ENCODE results near the gene SENP1. TPM values are rescaled to one million over a fixed set of nuclear protein-coding genes. Genes with fewer than 3 reads are reported as not detected.
A peak's percentile ranks its signal among the peaks of the same experiment; 100 is the strongest.

Gene SENP1
- total and polyA plus RNA-seq, 5 donors from 2014 or later: 10.7 to 25.1 (median 12.9) TPM

GRCh38 chr12:48084841-48085460 lies 20.9 kb downstream of the SENP1 start:
- no peaks in the 10 kb centered on the region for H3K9me3 Mint-ChIP-seq
- Histone ChIP-seq H3K4me3 (ENCODE audit: low read depth, low read length) (no peak overlapping the region), H3K4me1 (ENCODE audit: control insufficient read depth, insufficient read depth, low read length, poor library complexity, severe bottlenecking) (no peaks in the 10 kb centered on the region), H3K27ac (ENCODE audit: insufficient read depth, low read length, poor library complexity, severe bottlenecking) (no peak overlapping the region), H3K9me3 (ENCODE audit: control insufficient read depth in 2 of 2, low read length in 2 of 2) (no peaks in the 10 kb centered on the region), H3K27me3 (ENCODE audit: control insufficient read depth, insufficient read depth, low read length) (no peaks in the 10 kb centered on the region), H3K36me3 (ENCODE audit: control insufficient read depth, insufficient read depth, low read length) (peaks cover 74% of the 10 kb centered on the region)
- DNase-seq: no peak
- ATAC-seq (ENCODE audit: low read depth in 2 of 2): no peak
- peaks cover 24% of the 10 kb centered on the region for H3K36me3 Mint-ChIP-seq
- H3K27ac Mint-ChIP-seq: peak overlapping the region in 1 of 3 donors; percentile 41
- H3K27me3 Mint-ChIP-seq: no peaks in the 10 kb centered on the region
- peaks cover 0 to 10% (median 0%) of the 10 kb centered on the region in 4 donors for H3K4me1 Mint-ChIP-seq
- no peak overlapping the region for H3K4me3 Mint-ChIP-seq

- H3K9me3 Mint-ChIP-seq: no peaks in the 10 kb centered on the region
- H3K4me1 ChIP-seq (ENCODE audit: control insufficient read depth, insufficient read depth, low read length, poor library complexity, severe bottlenecking): no peaks in the 10 kb centered on the region
- H3K4me3 Mint-ChIP-seq: no peak overlapping the region
- H3K27me3 ChIP-seq (ENCODE audit: control insufficient read depth, insufficient read depth, low read length): no peaks in the 10 kb centered on the region
- H3K27ac ChIP-seq (ENCODE audit: insufficient read depth, low read length, poor library complexity, severe bottlenecking): no peak overlapping the region
- DNase-seq (peak in 1 of 3 donors; percentile 9), ATAC-seq (ENCODE audit: low read depth in 2 of 2) (no peak)
- H3K4me3 ChIP-seq (ENCODE audit: low read depth, low read length): no peak overlapping the region
- peaks cover 24% of the 10 kb centered on the region for H3K36me3 Mint-ChIP-seq
- H3K9me3 ChIP-seq (ENCODE audit: control insufficient read depth in 2 of 2, low read length in 2 of 2): no peaks in the 10 kb centered on the region
- H3K4me1 Mint-ChIP-seq: peaks cover 0 to 10% (median 0%) of the 10 kb centered on the region in 4 donors
- H3K27me3 Mint-ChIP-seq: no peaks in the 10 kb centered on the region
- peaks cover 76% of the 10 kb centered on the region for H3K36me3 ChIP-seq (ENCODE audit: control insufficient read depth, insufficient read depth, low read length)
- H3K27ac Mint-ChIP-seq: no peak overlapping the region
Observed at GRCh38 chr12:48084066-48084465, 21.8 kb downstream of the SENP1 start.

- Mint-ChIP-seq H3K9me3 (peaks cover 0 to 2% (median 0%) of the 10 kb centered on the region in 7 donors), H3K27ac (no peak overlapping the region), H3K27me3 (no peaks in the 10 kb centered on the region), H3K36me3 (peaks cover 30% of the 10 kb centered on the region), H3K4me3 (no peak overlapping the region), H3K4me1 (peaks cover 0 to 10% (median 2%) of the 10 kb centered on the region in 4 donors)
- Histone ChIP-seq H3K4me1 (ENCODE audit: control insufficient read depth, insufficient read depth, low read length, poor library complexity, severe bottlenecking) (no peaks in the 10 kb centered on the region), H3K9me3 (ENCODE audit: control insufficient read depth in 2 of 2, low read length in 2 of 2) (no peaks in the 10 kb centered on the region), H3K27ac (ENCODE audit: insufficient read depth, low read length, poor library complexity, severe bottlenecking) (no peak overlapping the region), H3K36me3 (ENCODE audit: control insufficient read depth, insufficient read depth, low read length) (peaks cover 53% of the 10 kb centered on the region), H3K4me3 (ENCODE audit: low read depth, low read length) (no peak overlapping the region), H3K27me3 (ENCODE audit: control insufficient read depth, insufficient read depth, low read length) (no peaks in the 10 kb centered on the region)
- no peak for DNase-seq
- ATAC-seq (ENCODE audit: low read depth in 2 of 2): no peak
Observed at GRCh38 chr12:48080821-48081220, 25.1 kb downstream of the SENP1 start.

GRCh38 chr12:48080285-48080684 lies 25.6 kb downstream of the SENP1 start:
- H3K36me3 Mint-ChIP-seq: peaks cover 27% of the 10 kb centered on the region
- Histone ChIP-seq H3K36me3 (ENCODE audit: control insufficient read depth, insufficient read depth, low read length) (peaks cover 49% of the 10 kb centered on the region), H3K9me3 (ENCODE audit: control insufficient read depth in 2 of 2, low read length in 2 of 2) (no peaks in the 10 kb centered on the region), H3K27ac (ENCODE audit: insufficient read depth, low read length, poor library complexity, severe bottlenecking) (no peak overlapping the region), H3K4me1 (ENCODE audit: control insufficient read depth, insufficient read depth, low read length, poor library complexity, severe bottlenecking) (no peaks in the 10 kb centered on the region), H3K4me3 (ENCODE audit: low read depth, low read length) (no peak overlapping the region), H3K27me3 (ENCODE audit: control insufficient read depth, insufficient read depth, low read length) (no peaks in the 10 kb centered on the region)
- H3K9me3 Mint-ChIP-seq: peaks cover 0 to 2% (median 0%) of the 10 kb centered on the region in 7 donors
- H3K4me1 Mint-ChIP-seq: peaks cover 0 to 14% (median 2%) of the 10 kb centered on the region in 4 donors
- no peak overlapping the region for H3K4me3 Mint-ChIP-seq
- ATAC-seq (ENCODE audit: low read depth in 2 of 2) (no peak), DNase-seq (no peak)
- H3K27ac Mint-ChIP-seq: no peak overlapping the region
- no peaks in the 10 kb centered on the region for H3K27me3 Mint-ChIP-seq

- Mint-ChIP-seq H3K4me1 (peaks cover 0 to 10% (median 2%) of the 10 kb centered on the region in 4 donors), H3K27ac (peak overlapping the region in 2 of 3 donors; percentile 25 to 26), H3K27me3 (no peaks in the 10 kb centered on the region)
Observed at GRCh38 chr12:48078901-48079300, 27.0 kb downstream of the SENP1 start.

GRCh38 chr12:48077111-48077510 lies 28.8 kb downstream of the SENP1 start:
- ATAC-seq (ENCODE audit: low read depth in 2 of 2) (no peak), DNase-seq (no peak)
- Mint-ChIP-seq H3K27me3 (no peaks in the 10 kb centered on the region), H3K27ac (no peak overlapping the region), H3K36me3 (peaks cover 31% of the 10 kb centered on the region), H3K4me1 (peaks cover 0 to 10% (median 2%) of the 10 kb centered on the region in 4 donors), H3K4me3 (no peak overlapping the region), H3K9me3 (peaks cover 0 to 2% (median 0%) of the 10 kb centered on the region in 7 donors)
- H3K27ac ChIP-seq (ENCODE audit: insufficient read depth, low read length, poor library complexity, severe bottlenecking): no peak overlapping the region
- H3K27me3 ChIP-seq (ENCODE audit: control insufficient read depth, insufficient read depth, low read length): no peaks in the 10 kb centered on the region
- H3K36me3 ChIP-seq (ENCODE audit: control insufficient read depth, insufficient read depth, low read length): peaks cover 52% of the 10 kb centered on the region
- no peaks in the 10 kb centered on the region for H3K4me1 ChIP-seq (ENCODE audit: control insufficient read depth, insufficient read depth, low read length, poor library complexity, severe bottlenecking)
- no peaks in the 10 kb centered on the region for H3K9me3 ChIP-seq (ENCODE audit: control insufficient read depth in 2 of 2, low read length in 2 of 2)
- no peak overlapping the region for H3K4me3 ChIP-seq (ENCODE audit: low read depth, low read length)

More at GRCh38 chr12:48078901-48079300, 27.0 kb downstream of the SENP1 start:
- no peak overlapping the region for H3K27ac ChIP-seq (ENCODE audit: insufficient read depth, low read length, poor library complexity, severe bottlenecking)
- peaks cover 52% of the 10 kb centered on the region for H3K36me3 ChIP-seq (ENCODE audit: control insufficient read depth, insufficient read depth, low read length)
- H3K27me3 ChIP-seq (ENCODE audit: control insufficient read depth, insufficient read depth, low read length): no peaks in the 10 kb centered on the region
- no peaks in the 10 kb centered on the region for H3K9me3 ChIP-seq (ENCODE audit: control insufficient read depth in 2 of 2, low read length in 2 of 2)
- H3K4me3 Mint-ChIP-seq: no peak overlapping the region
- DNase-seq (no peak), ATAC-seq (ENCODE audit: low read depth in 2 of 2) (no peak)
- peaks cover 0 to 2% (median 0%) of the 10 kb centered on the region in 7 donors for H3K9me3 Mint-ChIP-seq
- no peaks in the 10 kb centered on the region for H3K4me1 ChIP-seq (ENCODE audit: control insufficient read depth, insufficient read depth, low read length, poor library complexity, severe bottlenecking)
- H3K36me3 Mint-ChIP-seq: peaks cover 31% of the 10 kb centered on the region
- no peak overlapping the region for H3K4me3 ChIP-seq (ENCODE audit: low read depth, low read length)

GRCh38 chr12:48075832-48076231 lies 30.0 kb downstream of the SENP1 start:
- Histone ChIP-seq H3K9me3 (ENCODE audit: control insufficient read depth in 2 of 2, low read length in 2 of 2) (no peaks in the 10 kb centered on the region), H3K27ac (ENCODE audit: insufficient read depth, low read length, poor library complexity, severe bottlenecking) (no peak overlapping the region), H3K4me3 (ENCODE audit: low read depth, low read length) (no peak overlapping the region), H3K4me1 (ENCODE audit: control insufficient read depth, insufficient read depth, low read length, poor library complexity, severe bottlenecking) (no peaks in the 10 kb centered on the region), H3K27me3 (ENCODE audit: control insufficient read depth, insufficient read depth, low read length) (no peaks in the 10 kb centered on the region), H3K36me3 (ENCODE audit: control insufficient read depth, insufficient read depth, low read length) (peaks cover 60% of the 10 kb centered on the region)
- no peaks in the 10 kb centered on the region for H3K27me3 Mint-ChIP-seq
- H3K4me3 Mint-ChIP-seq: no peak overlapping the region
- peaks cover 0 to 10% (median 2%) of the 10 kb centered on the region in 4 donors for H3K4me1 Mint-ChIP-seq
- ATAC-seq (ENCODE audit: low read depth in 2 of 2) (no peak), DNase-seq (no peak)
- H3K9me3 Mint-ChIP-seq: peaks cover 0 to 2% (median 0%) of the 10 kb centered on the region in 7 donors
- H3K36me3 Mint-ChIP-seq: peaks cover 31% of the 10 kb centered on the region
- no peak overlapping the region for H3K27ac Mint-ChIP-seq

GRCh38 chr12:48074266-48074665 lies 31.6 kb downstream of the SENP1 start:
- Histone ChIP-seq H3K27ac (ENCODE audit: insufficient read depth, low read length, poor library complexity, severe bottlenecking) (no peak overlapping the region), H3K9me3 (ENCODE audit: control insufficient read depth in 2 of 2, low read length in 2 of 2) (no peaks in the 10 kb centered on the region), H3K4me1 (ENCODE audit: control insufficient read depth, insufficient read depth, low read length, poor library complexity, severe bottlenecking) (no peaks in the 10 kb centered on the region), H3K36me3 (ENCODE audit: control insufficient read depth, insufficient read depth, low read length) (peaks cover 60% of the 10 kb centered on the region), H3K27me3 (ENCODE audit: control insufficient read depth, insufficient read depth, low read length) (no peaks in the 10 kb centered on the region), H3K4me3 (ENCODE audit: low read depth, low read length) (no peak overlapping the region)
- DNase-seq (no peak), ATAC-seq (ENCODE audit: low read depth in 2 of 2) (no peak)
- peaks cover 0 to 2% (median 0%) of the 10 kb centered on the region in 7 donors for H3K9me3 Mint-ChIP-seq
- H3K27ac Mint-ChIP-seq: no peak overlapping the region
- no peaks in the 10 kb centered on the region for H3K27me3 Mint-ChIP-seq
- H3K4me1 Mint-ChIP-seq: peaks cover 0 to 10% (median 2%) of the 10 kb centered on the region in 4 donors
- H3K36me3 Mint-ChIP-seq: peaks cover 39% of the 10 kb centered on the region
- H3K4me3 Mint-ChIP-seq: no peak overlapping the region

Measured in CD4-positive, CD25-positive, alpha-beta regulatory T cell (primary cell).